ENCODE measurements around the gene F11. TPM values are rescaled to one million over a fixed set of nuclear protein-coding genes. Genes with fewer than 3 reads are reported as not detected.

The F11 gene
- total RNA-seq, 2 experiments from 2014 or later, result not detected

GRCh38 chr4:186286581-186286980, 20.6 kb downstream of the F11 start:
- no peak for ATAC-seq
- H3K4me3 Mint-ChIP-seq, result no peak overlapping the region
- ChIA-PET CTCF (interaction anchor here (0.9 kb wide), 1 partner anchor 301 kb away, joined by 3 read pairs; no protein-coding TSS in a partner anchor), POLR2A (no interaction called here)
- H3K27me3 Mint-ChIP-seq, result peaks cover 7% of the 10 kb centered on the region
- no peaks in the 10 kb centered on the region for H3K36me3 Mint-ChIP-seq (ENCODE audit: low read depth)
- intact Hi-C loops (cut with DNase I, micrococcal nuclease), result no loop called here
- H3K4me1 Mint-ChIP-seq, result no peaks in the 10 kb centered on the region
- H3K9me3 Mint-ChIP-seq (ENCODE audit: low read depth), result no peaks in the 10 kb centered on the region
- H3K27ac Mint-ChIP-seq, result no peak overlapping the region
- no peak for DNase-seq

GRCh38 chr4:186291256-186291890, 25.4 kb downstream of the F11 start:
- ATAC-seq (no peak), DNase-seq (no peak)
- intact Hi-C loops (cut with DNase I, micrococcal nuclease), result no loop called here
- Mint-ChIP-seq H3K4me1 (peaks cover 3% of the 10 kb centered on the region), H3K9me3 (ENCODE audit: low read depth) (no peaks in the 10 kb centered on the region), H3K36me3 (ENCODE audit: low read depth) (no peaks in the 10 kb centered on the region), H3K27ac (no peak overlapping the region), H3K27me3 (peaks cover 22% of the 10 kb centered on the region), H3K4me3 (no peak overlapping the region)
- POLR2A ChIA-PET, result no interaction called here
- CTCF ChIA-PET, result no interaction called here

GRCh38 chr4:186294160-186294559, 28.2 kb downstream of the F11 start:
- intact Hi-C loops (cut with DNase I, micrococcal nuclease), result no loop called here
- no peaks in the 10 kb centered on the region for H3K9me3 Mint-ChIP-seq (ENCODE audit: low read depth)
- ATAC-seq (peak; percentile 58), DNase-seq (peak; percentile 17)
- no peaks in the 10 kb centered on the region for H3K36me3 Mint-ChIP-seq (ENCODE audit: low read depth)
- CTCF ChIA-PET, result interaction anchor here (1.0 kb wide), 1 partner anchor 293 kb away, joined by 3 read pairs; no protein-coding TSS in a partner anchor
- no peak overlapping the region for H3K4me3 Mint-ChIP-seq
- H3K27me3 Mint-ChIP-seq, result peaks cover 29% of the 10 kb centered on the region
- no peak overlapping the region for H3K27ac Mint-ChIP-seq
- POLR2A ChIA-PET, result no interaction called here
- peaks cover 7% of the 10 kb centered on the region for H3K4me1 Mint-ChIP-seq

- intact Hi-C loops (cut with DNase I, micrococcal nuclease), result loop anchor here in 1 of 2 experiments (5.0 kb wide), 1 partner anchor 426 kb away; the partner anchor contains the start of gene FAT1
- H3K27me3 Mint-ChIP-seq, result peaks cover 31% of the 10 kb centered on the region
- ChIA-PET CTCF (interaction anchor here (0.8 to 3.4 kb wide), 3 partner anchors 9 to 291 kb away, joined by 3 to 22 read pairs (median 3); no protein-coding TSS in a partner anchor), POLR2A (no interaction called here)
- no peak for DNase-seq
- peaks cover 7% of the 10 kb centered on the region for H3K4me1 Mint-ChIP-seq
- no peaks in the 10 kb centered on the region for H3K9me3 Mint-ChIP-seq (ENCODE audit: low read depth)
- no peak overlapping the region for H3K4me3 Mint-ChIP-seq
- no peak overlapping the region for H3K27ac Mint-ChIP-seq
- ATAC-seq, result no peak
- H3K36me3 Mint-ChIP-seq (ENCODE audit: low read depth), result no peaks in the 10 kb centered on the region
Measured at GRCh38 chr4:186296481-186296880, 30.5 kb downstream of the F11 start.

GRCh38 chr4:186297013-186297645, 31.1 kb downstream of the F11 start:
- Mint-ChIP-seq H3K27ac (no peak overlapping the region), H3K9me3 (ENCODE audit: low read depth) (no peaks in the 10 kb centered on the region), H3K27me3 (peaks cover 31% of the 10 kb centered on the region), H3K36me3 (ENCODE audit: low read depth) (no peaks in the 10 kb centered on the region), H3K4me1 (peaks cover 7% of the 10 kb centered on the region), H3K4me3 (no peak overlapping the region)
- ATAC-seq (no peak), DNase-seq (no peak)
- POLR2A ChIA-PET, result no interaction called here
- intact Hi-C loops (cut with DNase I, micrococcal nuclease), result loop anchor here (1.0 to 5.0 kb wide), 2 partner anchors 290 to 425 kb away; partner anchors contain the start of gene FAT1 (in 1 of the 2)
- CTCF ChIA-PET, result interaction anchor here (3.4 kb wide), 1 partner anchor 290 kb away, joined by 22 read pairs; no protein-coding TSS in a partner anchor

- intact Hi-C loops (cut with DNase I, micrococcal nuclease), result loop anchor here in 1 of 2 experiments (5.0 kb wide), 1 partner anchor 424 kb away; the partner anchor contains the start of gene FAT1
- H3K4me1 Mint-ChIP-seq, result peaks cover 7% of the 10 kb centered on the region
- ATAC-seq (no peak), DNase-seq (peak; percentile 9)
- no peak overlapping the region for H3K27ac Mint-ChIP-seq
- ChIA-PET POLR2A (no interaction called here), CTCF (interaction anchor here (3.4 kb wide), 1 partner anchor 289 kb away, joined by 22 read pairs; no protein-coding TSS in a partner anchor)
- no peaks in the 10 kb centered on the region for H3K36me3 Mint-ChIP-seq (ENCODE audit: low read depth)
- peaks cover 29% of the 10 kb centered on the region for H3K27me3 Mint-ChIP-seq
- H3K4me3 Mint-ChIP-seq, result no peak overlapping the region
- no peaks in the 10 kb centered on the region for H3K9me3 Mint-ChIP-seq (ENCODE audit: low read depth)
Measured at GRCh38 chr4:186298031-186298647, 32.1 kb downstream of the F11 start.

- H3K4me1 Mint-ChIP-seq, result peaks cover 4% of the 10 kb centered on the region
- H3K36me3 Mint-ChIP-seq (ENCODE audit: low read depth), result no peaks in the 10 kb centered on the region
- H3K4me3 Mint-ChIP-seq, result no peak overlapping the region
- no peak for ATAC-seq
- peaks cover 24% of the 10 kb centered on the region for H3K27me3 Mint-ChIP-seq
- intact Hi-C loops (cut with DNase I, micrococcal nuclease), result loop anchor here in 1 of 2 experiments (5.0 kb wide), 1 partner anchor 423 kb away; the partner anchor contains the start of gene FAT1
- ChIA-PET CTCF (interaction anchor here (0.8 to 0.9 kb wide), 2 partner anchors 280 to 288 kb away, joined by 3 read pairs; no protein-coding TSS in a partner anchor), POLR2A (no interaction called here)
- DNase-seq, result no peak
- no peaks in the 10 kb centered on the region for H3K9me3 Mint-ChIP-seq (ENCODE audit: low read depth)
- H3K27ac Mint-ChIP-seq, result no peak overlapping the region
Measured at GRCh38 chr4:186299291-186299690, 33.3 kb downstream of the F11 start.

GRCh38 chr4:186300659-186301390, 34.8 kb downstream of the F11 start:
- Mint-ChIP-seq H3K27ac (no peak overlapping the region), H3K9me3 (ENCODE audit: low read depth) (no peaks in the 10 kb centered on the region), H3K36me3 (ENCODE audit: low read depth) (no peaks in the 10 kb centered on the region), H3K4me1 (peaks cover 4% of the 10 kb centered on the region), H3K27me3 (peaks cover 23% of the 10 kb centered on the region), H3K4me3 (no peak overlapping the region)
- intact Hi-C loops (cut with DNase I, micrococcal nuclease), result no loop called here
- POLR2A ChIA-PET, result no interaction called here
- CTCF ChIA-PET, result no interaction called here
- DNase-seq (no peak), ATAC-seq (no peak)

GRCh38 chr4:186304216-186304615, 38.2 kb downstream of the F11 start:
- intact Hi-C loops (cut with DNase I, micrococcal nuclease), result no loop called here
- Mint-ChIP-seq H3K9me3 (ENCODE audit: low read depth) (no peaks in the 10 kb centered on the region), H3K36me3 (ENCODE audit: low read depth) (no peaks in the 10 kb centered on the region), H3K4me1 (no peaks in the 10 kb centered on the region), H3K27ac (no peak overlapping the region), H3K27me3 (peaks cover 21% of the 10 kb centered on the region), H3K4me3 (no peak overlapping the region)
- no peak for ATAC-seq
- ChIA-PET POLR2A (no interaction called here), CTCF (no interaction called here)
- no peak for DNase-seq

- no peaks in the 10 kb centered on the region for H3K36me3 Mint-ChIP-seq (ENCODE audit: low read depth)
- CTCF ChIA-PET, result interaction anchor here (1.0 kb wide), 1 partner anchor 9 kb away, joined by 3 read pairs; no protein-coding TSS in a partner anchor
Measured at GRCh38 chr4:186304866-186305505, 39.0 kb downstream of the F11 start.

GRCh38 chr4:186307497-186307896, 41.5 kb downstream of the F11 start:
- ChIA-PET CTCF (no interaction called here), POLR2A (no interaction called here)

More at GRCh38 chr4:186304866-186305505, 39.0 kb downstream of the F11 start:
- intact Hi-C loops (cut with DNase I, micrococcal nuclease), result no loop called here
- H3K4me3 Mint-ChIP-seq, result no peak overlapping the region
- H3K4me1 Mint-ChIP-seq, result no peaks in the 10 kb centered on the region
- ATAC-seq (no peak), DNase-seq (no peak)
- peaks cover 18% of the 10 kb centered on the region for H3K27me3 Mint-ChIP-seq
- H3K27ac Mint-ChIP-seq, result no peak overlapping the region
- no peaks in the 10 kb centered on the region for H3K9me3 Mint-ChIP-seq (ENCODE audit: low read depth)
- POLR2A ChIA-PET, result no interaction called here

More at GRCh38 chr4:186307497-186307896, 41.5 kb downstream of the F11 start:
- no peak overlapping the region for H3K27ac Mint-ChIP-seq
- DNase-seq (no peak), ATAC-seq (no peak)
- intact Hi-C loops (cut with DNase I, micrococcal nuclease), result no loop called here
- H3K27me3 Mint-ChIP-seq, result peaks cover 16% of the 10 kb centered on the region
- H3K4me3 Mint-ChIP-seq, result no peak overlapping the region
- no peaks in the 10 kb centered on the region for H3K36me3 Mint-ChIP-seq (ENCODE audit: low read depth)
- no peaks in the 10 kb centered on the region for H3K4me1 Mint-ChIP-seq
- H3K9me3 Mint-ChIP-seq (ENCODE audit: low read depth), result no peaks in the 10 kb centered on the region
